Measurements from ENCODE around the gene POLR3K.

Gene POLR3K

GRCh38 chr16:67884-68789, 14.7 kb upstream of the POLR3K start:
- no peak for DNase-seq (ENCODE audit: low read depth in 1 of 2, low spot score in 1 of 2)
- no peak overlapping the region for H3K27ac ChIP-seq (replicated peaks)
- peaks cover 18% of the 10 kb centered on the region for H3K27me3 ChIP-seq (ENCODE audit: insufficient read depth, poor library complexity, severe bottlenecking)
- H3K4me3 ChIP-seq (replicated peaks; ENCODE audit: insufficient read depth, low read length), result no peak overlapping the region
- TF ChIP-seq SPI1 (IDR thresholded peaks at IDR 0.05; ENCODE audit: borderline replicate concordance, low read depth), result no peak
- no peak for TF ChIP-seq GABPA (IDR thresholded peaks at IDR 0.05; ENCODE audit: low read depth)
- no peak for TF ChIP-seq POLR2AphosphoS5 (IDR thresholded peaks at IDR 0.05; ENCODE audit: low read depth)
- TF ChIP-seq CTCF (IDR thresholded peaks at IDR 0.05; ENCODE audit: insufficient read depth, low read length), result no peak

- TF ChIP-seq REST (IDR thresholded peaks at IDR 0.05; ENCODE audit: insufficient replicate concordance, low read depth) (no peak), CTCF (IDR thresholded peaks at IDR 0.05; ENCODE audit: insufficient read depth, low read length) (no peak), SPI1 (IDR thresholded peaks at IDR 0.05; ENCODE audit: borderline replicate concordance, low read depth) (no peak), GABPA (IDR thresholded peaks at IDR 0.05; ENCODE audit: low read depth) (no peak), POLR2AphosphoS5 (IDR thresholded peaks at IDR 0.05; ENCODE audit: low read depth) (no peak)
- no peak overlapping the region for H3K4me3 ChIP-seq (replicated peaks; ENCODE audit: insufficient read depth, low read length)
- DNase-seq (ENCODE audit: low read depth in 1 of 2, low spot score in 1 of 2), result no peak
- no peak overlapping the region for H3K27ac ChIP-seq (replicated peaks)
- peaks cover 12% of the 10 kb centered on the region for H3K27me3 ChIP-seq (ENCODE audit: insufficient read depth, poor library complexity, severe bottlenecking)
These were observed 13.9 kb upstream of the POLR3K start for GRCh38 chr16:67183-67791.

- Histone ChIP-seq H3K4me3 (replicated peaks; ENCODE audit: insufficient read depth, low read length) (no peak overlapping the region), H3K27me3 (ENCODE audit: insufficient read depth, poor library complexity, severe bottlenecking) (peaks cover 7% of the 10 kb centered on the region)
- TF ChIP-seq GABPA (IDR thresholded peaks at IDR 0.05; ENCODE audit: low read depth) (no peak), REST (IDR thresholded peaks at IDR 0.05; ENCODE audit: insufficient replicate concordance, low read depth) (no peak), CTCF (IDR thresholded peaks at IDR 0.05; ENCODE audit: insufficient read depth, low read length) (no peak), POLR2AphosphoS5 (IDR thresholded peaks at IDR 0.05; ENCODE audit: low read depth) (no peak), SPI1 (IDR thresholded peaks at IDR 0.05; ENCODE audit: borderline replicate concordance, low read depth) (no peak)
These were observed 13.1 kb upstream of the POLR3K start for GRCh38 chr16:66309-67182.

More at GRCh38 chr16:66309-67182, 13.1 kb upstream of the POLR3K start:
- no peak overlapping the region for H3K27ac ChIP-seq (replicated peaks)
- DNase-seq (ENCODE audit: low read depth in 1 of 2, low spot score in 1 of 2), result no peak

Measured in HL-60 (cell line).